Activated CD4-positive, alpha-beta T cell treated with anti-CD3 and anti-CD28 coated beads for 36 hours (primary cell): Measurements from ENCODE around the gene IL16. TPM values are rescaled to one million over a fixed set of nuclear protein-coding genes. Genes with fewer than 3 reads are reported as not detected.

Experiments used
- ATAC-seq: fragments of 200-7000 bp; cut with Tn5 transposase; one replicate; pipeline ENCODE4 v1.10.0; 2021; ENCODE audit warnings: mild to moderate bottlenecking, moderate library complexity
- CTCF ChIA-PET: fragments of 350-600 bp; sonication (Branson Sonifier 250); formaldehyde crosslinking; loops from one replicate; lab custom pipeline; 2021; ENCODE audit warnings: antibody characterized with exemption; lab: Charles Lee
- POLR2A ChIA-PET: fragments of 350-600 bp; sonication (Branson Sonifier 250); formaldehyde crosslinking; loops from one replicate; lab custom pipeline; 2021; ENCODE audit warnings: antibody characterized with exemption, inconsistent platforms; lab: Charles Lee
- DNase-seq: peaks from one replicate; pipeline ENCODE4 v3.0.0-alpha.2; 2020
- H3K27ac Mint-ChIP-seq: one replicate; pipeline ENCODE4 v1.8.0; 2021; ENCODE audit warnings: mixed read lengths
- H3K27me3 Mint-ChIP-seq: one replicate; pipeline ENCODE4 v1.8.0; 2021; ENCODE audit warnings: mixed read lengths
- H3K36me3 Mint-ChIP-seq: one replicate; pipeline ENCODE4 v1.8.0; 2021; ENCODE audit warnings: low read depth, mixed read lengths
- H3K4me1 Mint-ChIP-seq: one replicate; pipeline ENCODE4 v1.8.0; 2021; ENCODE audit warnings: mixed read lengths
- H3K4me3 Mint-ChIP-seq: one replicate; pipeline ENCODE4 v1.8.0; 2021; ENCODE audit warnings: mild to moderate bottlenecking, moderate library complexity, mixed read lengths
- H3K9me3 Mint-ChIP-seq: one replicate; pipeline ENCODE4 v1.8.0; 2021; ENCODE audit warnings: low read depth, mixed read lengths
- intact Hi-C, 2 experiments: fragments of 100-400 bp; cut with DNase I in 1 of 2; cut with micrococcal nuclease in 1 of 2; formaldehyde crosslinking; loops; one replicate each; pipeline versions ENCODE4 v1.14.2 to v1.15.1; 2022 to 2024; cut with DNase I, micrococcal nuclease
- total RNA-seq, 2 experiments: library from RNA; stranded (reverse); gene quantifications; one replicate each; pipeline ENCODE4 v1.2.3, GENCODE V29; 2021

Gene IL16
- total RNA-seq, 2 experiments from 2014 or later: 102 to 117 TPM

DNA sequence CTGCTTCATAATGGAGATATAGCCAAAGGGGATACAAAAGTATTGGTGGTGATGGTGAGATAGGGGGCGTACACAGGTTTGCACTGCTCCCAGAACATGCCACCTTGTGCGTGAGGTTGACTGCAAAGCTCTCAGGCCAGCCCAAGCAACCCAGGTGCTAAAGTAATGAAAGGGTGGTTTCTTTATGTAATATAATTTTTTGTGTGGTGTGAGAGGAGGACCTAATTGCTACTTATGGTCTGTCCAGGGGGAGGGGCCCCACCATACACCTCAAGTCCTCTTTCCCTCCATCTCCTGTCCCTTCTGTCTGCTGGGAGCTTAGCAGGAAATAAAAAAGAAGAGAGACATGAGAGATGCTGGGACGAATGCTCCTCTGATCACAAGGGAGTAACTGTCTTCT is 73.5 kb downstream of the IL16 start:
- no peaks in the 10 kb centered on the region for H3K9me3 Mint-ChIP-seq

DNA sequence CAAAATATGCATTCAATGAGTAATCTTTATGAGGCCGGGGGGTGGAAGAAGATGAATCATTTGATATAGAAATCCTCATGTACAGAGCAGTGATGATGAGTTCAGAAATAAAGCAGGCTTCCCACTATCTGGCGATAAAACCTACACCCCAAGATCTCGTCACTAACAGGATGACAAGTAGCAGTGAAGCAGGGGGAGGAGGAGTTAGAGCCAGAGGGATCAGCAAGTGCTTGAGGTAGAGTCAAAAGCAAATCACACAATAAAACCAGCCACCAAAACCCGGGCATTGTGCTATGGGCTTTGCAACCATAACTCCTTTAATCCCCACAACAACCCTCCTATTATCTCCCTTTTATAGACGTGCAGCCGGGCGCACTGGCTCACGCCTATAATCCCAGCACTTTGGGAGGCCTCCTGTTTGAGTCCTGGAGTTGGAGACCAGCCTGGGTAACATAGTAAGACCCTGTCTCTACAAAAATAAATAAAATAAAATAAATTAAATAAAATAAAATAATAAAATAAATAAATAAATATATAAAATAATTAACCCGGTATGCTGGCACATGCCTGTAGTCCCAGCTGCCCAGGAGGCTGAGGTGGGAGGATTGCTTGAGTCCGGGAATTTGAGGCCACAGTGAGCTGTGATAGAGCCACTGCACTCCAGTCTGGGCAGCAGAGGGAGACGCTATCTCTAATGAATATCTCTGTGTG is 74.3 kb downstream of the IL16 start:
- Mint-ChIP-seq H3K27ac (peak overlapping the region; percentile 58), H3K4me3 (no peak overlapping the region), H3K4me1 (peaks cover 42% of the 10 kb centered on the region), H3K27me3 (no peaks in the 10 kb centered on the region), H3K36me3 (no peaks in the 10 kb centered on the region), H3K9me3 (no peaks in the 10 kb centered on the region)
- intact Hi-C loops: no loop called here
- no peak for DNase-seq
- ATAC-seq: peak; percentile 31
- POLR2A ChIA-PET: no interaction called here
- CTCF ChIA-PET: no interaction called here

More for the DNA sequence above, 73.5 kb downstream of the IL16 start:
- no peaks in the 10 kb centered on the region for H3K27me3 Mint-ChIP-seq
- CTCF ChIA-PET: interaction anchor here (0.5 kb wide), 1 partner anchor 315 kb away, joined by 4 read pairs; no protein-coding TSS in a partner anchor
- H3K27ac Mint-ChIP-seq: no peak overlapping the region
- intact Hi-C loops: no loop called here
- ATAC-seq (no peak), DNase-seq (no peak)
- POLR2A ChIA-PET: no interaction called here
- H3K4me1 Mint-ChIP-seq: peaks cover 42% of the 10 kb centered on the region
- H3K4me3 Mint-ChIP-seq: no peak overlapping the region
- H3K36me3 Mint-ChIP-seq: no peaks in the 10 kb centered on the region

DNA sequence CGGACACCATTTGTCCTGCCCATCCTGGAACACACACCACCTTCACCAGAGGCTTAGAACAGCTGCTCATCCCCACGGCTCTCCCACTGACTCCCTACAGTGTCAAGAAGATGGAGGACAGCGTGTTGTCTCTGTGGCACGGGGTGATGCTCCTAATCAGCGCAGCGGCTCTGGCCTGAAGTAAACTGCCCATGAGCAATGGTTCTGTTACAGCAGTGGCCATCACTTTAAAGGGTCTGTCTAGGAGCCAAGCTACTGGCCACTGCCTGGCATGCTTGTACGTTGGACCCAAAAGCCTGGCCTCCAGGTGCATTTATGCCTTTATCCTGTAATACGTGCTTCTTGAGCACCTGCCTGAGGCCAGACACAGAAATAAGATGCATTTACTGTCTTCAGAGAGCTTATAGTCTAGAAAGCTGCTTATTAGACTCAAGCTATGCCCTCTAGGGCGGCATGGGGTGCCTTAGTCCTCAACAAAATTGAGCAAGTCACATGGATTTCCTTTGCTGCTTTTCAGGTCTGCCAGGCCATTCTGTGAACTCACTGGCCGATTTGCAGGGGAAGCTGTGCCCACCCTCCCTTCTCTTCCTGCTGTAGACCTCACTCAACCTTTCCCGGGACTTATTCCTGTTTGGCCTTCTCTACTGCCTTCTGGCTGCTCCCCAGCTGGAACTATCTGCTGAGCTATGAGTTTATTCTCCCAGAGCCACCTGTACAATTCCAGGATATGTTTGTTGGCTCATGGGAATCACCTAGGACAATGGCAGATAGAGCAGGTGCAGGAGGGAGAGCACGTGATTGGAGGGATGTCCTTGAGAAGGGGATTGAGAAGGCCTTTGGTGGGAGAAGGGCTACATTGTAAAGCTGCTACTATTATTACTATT is 75.3 kb downstream of the IL16 start:
- no peaks in the 10 kb centered on the region for H3K27me3 Mint-ChIP-seq
- peaks cover 4% of the 10 kb centered on the region for H3K36me3 Mint-ChIP-seq
- POLR2A ChIA-PET: no interaction called here
- DNase-seq (no peak), ATAC-seq (no peak)
- CTCF ChIA-PET: interaction anchor here (0.9 to 4.7 kb wide), 4 partner anchors 9 to 128 kb away, joined by 4 to 63 read pairs (median 12); no protein-coding TSS in a partner anchor
- H3K9me3 Mint-ChIP-seq: peaks cover 5% of the 10 kb centered on the region
- H3K27ac Mint-ChIP-seq: no peak overlapping the region
- H3K4me1 Mint-ChIP-seq: peaks cover 41% of the 10 kb centered on the region
- H3K4me3 Mint-ChIP-seq: no peak overlapping the region
- intact Hi-C loops: no loop called here

DNA sequence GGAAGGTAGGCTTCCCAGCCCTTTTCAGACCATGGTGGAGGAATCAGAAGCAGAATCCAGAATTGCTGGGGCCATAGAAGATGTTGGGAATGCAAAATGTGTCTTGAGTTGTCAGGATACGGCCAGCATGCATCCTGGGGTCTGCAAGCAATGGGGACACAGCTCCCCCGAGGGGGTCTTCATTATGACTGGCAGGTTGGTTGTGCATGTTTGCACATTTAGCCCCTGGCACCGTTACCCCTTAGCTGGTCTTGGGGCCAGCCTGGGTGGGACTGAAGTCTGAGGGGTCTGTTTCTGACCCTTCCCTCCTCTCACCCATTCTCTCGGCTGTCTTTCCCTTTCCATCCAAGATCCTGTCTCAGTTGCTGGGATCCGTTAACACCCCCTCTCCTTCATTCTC is 76.5 kb downstream of the IL16 start:
- CTCF ChIA-PET: interaction anchor here (0.6 to 4.7 kb wide), 3 partner anchors 9 to 127 kb away, joined by 3 to 63 read pairs (median 18); no protein-coding TSS in a partner anchor
- POLR2A ChIA-PET: no interaction called here
- H3K4me3 Mint-ChIP-seq: no peak overlapping the region
- ATAC-seq: no peak
- intact Hi-C loops: no loop called here
- no peaks in the 10 kb centered on the region for H3K27me3 Mint-ChIP-seq
- no peak for DNase-seq
- peaks cover 12% of the 10 kb centered on the region for H3K36me3 Mint-ChIP-seq
- no peak overlapping the region for H3K27ac Mint-ChIP-seq
- peaks cover 12% of the 10 kb centered on the region for H3K9me3 Mint-ChIP-seq
- peaks cover 44% of the 10 kb centered on the region for H3K4me1 Mint-ChIP-seq

DNA sequence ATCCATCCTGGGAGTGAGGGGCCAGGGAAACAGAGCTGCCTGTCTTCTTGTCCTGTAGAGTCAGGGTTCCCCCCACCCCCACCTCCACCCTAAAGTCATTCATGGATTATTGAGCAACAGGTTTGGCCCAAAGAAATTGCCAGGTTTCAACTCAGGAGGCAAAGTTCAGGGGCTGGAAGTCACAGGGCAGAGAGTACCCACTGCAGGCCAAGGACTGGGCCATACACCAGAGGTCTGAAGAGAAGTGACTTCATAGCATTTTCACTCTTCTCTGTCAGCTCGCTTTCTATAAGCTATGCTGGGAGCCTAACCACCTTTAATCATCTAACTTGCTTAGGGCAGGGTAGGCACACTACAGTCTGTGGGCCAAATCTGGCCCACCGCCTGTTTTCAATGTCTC is 77.2 kb downstream of the IL16 start:
- Mint-ChIP-seq H3K36me3 (peaks cover 13% of the 10 kb centered on the region), H3K4me3 (no peak overlapping the region), H3K4me1 (peaks cover 47% of the 10 kb centered on the region), H3K27me3 (no peaks in the 10 kb centered on the region), H3K27ac (no peak overlapping the region), H3K9me3 (peaks cover 13% of the 10 kb centered on the region)
- no peak for DNase-seq
- intact Hi-C loops: loop anchor here (2.0 kb wide), 2 partner anchors 23 to 51 kb away; partner anchors contain the start of gene STARD5 (in 1 of the 2)
- ChIA-PET CTCF (interaction anchor here (0.6 to 6.9 kb wide), 18 partner anchors 7 to 133 kb away, joined by 3 to 70 read pairs (median 12); partner anchors contain the start of gene STARD5), POLR2A (no interaction called here)
- ATAC-seq: no peak

DNA sequence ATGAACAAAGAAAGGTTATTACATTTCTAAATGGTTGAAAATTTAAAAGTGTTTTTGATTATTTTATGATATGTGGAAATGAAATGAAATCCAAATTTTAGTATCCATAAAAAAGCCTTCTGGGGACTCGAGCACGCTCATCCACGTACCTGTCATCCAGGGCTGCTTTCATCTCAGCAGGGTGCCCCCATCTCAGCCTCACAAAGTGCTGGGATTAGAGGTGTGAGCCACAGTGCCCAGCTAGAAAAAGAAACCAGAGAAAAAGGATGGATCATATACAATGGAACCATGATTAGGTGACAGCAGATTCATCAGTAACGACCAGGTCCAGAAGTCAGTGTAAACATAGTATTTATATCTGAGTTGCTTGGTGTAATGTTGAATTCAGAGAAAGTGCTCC is 77.6 kb downstream of the IL16 start:
- DNase-seq: no peak
- peaks cover 44% of the 10 kb centered on the region for H3K4me1 Mint-ChIP-seq
- ATAC-seq: no peak
- no peak overlapping the region for H3K4me3 Mint-ChIP-seq
- ChIA-PET POLR2A (interaction anchor here (0.6 kb wide), 1 partner anchor 37 kb away, joined by 4 read pairs; no protein-coding TSS in a partner anchor), CTCF (interaction anchor here (0.6 to 6.9 kb wide), 20 partner anchors 8 to 133 kb away, joined by 3 to 70 read pairs (median 10); partner anchors contain the start of gene STARD5)
- H3K27ac Mint-ChIP-seq: no peak overlapping the region
- peaks cover 13% of the 10 kb centered on the region for H3K36me3 Mint-ChIP-seq
- intact Hi-C loops: loop anchor here (2.0 kb wide), 2 partner anchors 23 to 51 kb away; partner anchors contain the start of gene STARD5 (in 1 of the 2)
- peaks cover 15% of the 10 kb centered on the region for H3K9me3 Mint-ChIP-seq
- no peaks in the 10 kb centered on the region for H3K27me3 Mint-ChIP-seq

DNA sequence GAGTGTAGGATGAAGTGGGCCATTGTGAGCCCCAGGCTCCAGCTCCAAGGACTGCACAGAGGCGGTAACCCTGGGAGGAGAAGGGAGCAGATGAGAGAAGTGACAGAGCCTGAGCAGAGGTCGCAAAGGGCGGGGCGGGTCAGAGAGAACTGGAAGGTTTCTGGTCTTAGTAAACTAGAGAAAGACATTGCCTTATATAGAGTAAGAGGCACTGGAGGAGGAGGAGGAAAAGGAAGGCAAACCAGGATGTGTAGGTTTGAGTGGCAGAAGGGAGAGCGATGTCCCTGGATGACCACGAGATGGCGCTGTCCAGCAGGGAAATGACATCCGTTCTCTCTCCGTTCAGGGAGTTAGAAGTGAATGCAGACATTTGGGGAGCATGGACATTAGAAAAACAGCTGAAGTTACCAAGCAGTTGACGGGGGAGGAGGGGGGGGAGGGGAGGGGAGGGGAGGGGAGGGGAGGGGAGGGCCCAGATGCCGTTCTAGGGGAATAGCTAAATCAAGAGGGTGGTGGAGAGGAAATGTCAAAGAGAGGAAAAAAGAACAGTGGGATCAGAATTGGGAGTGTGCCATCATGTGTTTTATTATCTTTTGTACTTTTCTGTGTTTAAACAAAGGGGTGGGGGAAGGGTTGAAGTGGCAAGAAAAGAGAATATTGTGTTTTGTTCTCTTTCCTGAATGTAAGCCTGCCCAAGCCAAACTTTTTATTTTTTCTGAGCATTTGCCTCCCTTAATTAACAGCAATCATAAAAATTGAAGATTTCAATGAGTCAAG is 78.4 kb downstream of the IL16 start:
- DNase-seq (peak; percentile 88), ATAC-seq (peak; percentile 90)
- ChIA-PET CTCF (interaction anchor here (0.6 to 6.9 kb wide), 44 partner anchors 8 to 287 kb away, joined by 3 to 70 read pairs (median 4); partner anchors contain the start of gene STARD5), POLR2A (interaction anchor here (0.6 kb wide), 1 partner anchor 37 kb away, joined by 4 read pairs; no protein-coding TSS in a partner anchor)
- no peaks in the 10 kb centered on the region for H3K27me3 Mint-ChIP-seq
- peak overlapping the region; percentile 33 for H3K4me3 Mint-ChIP-seq
- H3K36me3 Mint-ChIP-seq: peaks cover 13% of the 10 kb centered on the region
- peaks cover 15% of the 10 kb centered on the region for H3K9me3 Mint-ChIP-seq
- H3K27ac Mint-ChIP-seq: peak overlapping the region; percentile 53
- peaks cover 46% of the 10 kb centered on the region for H3K4me1 Mint-ChIP-seq
- intact Hi-C loops: loop anchor here (1.0 to 2.0 kb wide), 5 partner anchors 19 to 125 kb away; partner anchors contain the start of gene STARD5 (in 1 of the 2)

DNA sequence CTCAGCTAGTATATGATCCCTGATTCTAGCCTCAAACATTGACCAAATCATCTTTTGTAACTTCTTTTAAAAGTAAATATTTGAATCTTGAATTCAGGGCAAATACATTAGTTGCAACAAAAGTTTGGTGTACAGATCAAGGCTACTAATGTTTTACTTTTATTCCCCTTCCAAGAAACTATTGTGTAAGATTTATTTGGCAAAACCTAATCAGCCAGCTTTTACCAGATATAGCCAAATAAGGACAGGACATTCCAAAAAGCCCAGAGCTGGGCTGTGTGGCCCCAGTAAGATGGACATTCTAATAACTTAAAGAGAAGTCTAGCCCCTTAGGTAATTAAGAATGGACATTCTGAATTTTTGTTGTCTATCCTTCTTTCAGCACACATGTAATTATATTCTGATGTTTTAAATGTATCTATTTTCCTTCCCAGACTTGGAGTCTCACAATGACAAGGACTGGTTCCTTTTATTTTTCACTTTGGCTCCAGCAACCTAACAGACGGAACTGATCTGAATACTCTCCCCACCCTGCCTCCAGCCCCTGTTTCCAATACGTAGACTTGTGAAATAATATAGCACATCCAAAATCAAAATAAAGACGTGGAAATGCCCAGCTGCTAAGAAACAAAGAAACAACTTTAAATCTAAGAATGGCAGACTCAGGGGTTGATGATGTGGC is 79.2 kb downstream of the IL16 start:
- H3K4me3 Mint-ChIP-seq: no peak overlapping the region
- H3K36me3 Mint-ChIP-seq: peaks cover 13% of the 10 kb centered on the region
- ATAC-seq: no peak
- H3K9me3 Mint-ChIP-seq: peaks cover 15% of the 10 kb centered on the region
- H3K27ac Mint-ChIP-seq: peak overlapping the region; percentile 70
- POLR2A ChIA-PET: no interaction called here
- intact Hi-C loops: loop anchor here (1.0 to 2.0 kb wide), 5 partner anchors 18 to 124 kb away; partner anchors contain the start of gene STARD5 (in 1 of the 2)
- CTCF ChIA-PET: interaction anchor here (0.6 to 6.9 kb wide), 38 partner anchors 7 to 288 kb away, joined by 3 to 70 read pairs (median 5); partner anchors contain the start of gene STARD5
- H3K27me3 Mint-ChIP-seq: no peaks in the 10 kb centered on the region
- no peak for DNase-seq
- H3K4me1 Mint-ChIP-seq: peaks cover 46% of the 10 kb centered on the region

DNA sequence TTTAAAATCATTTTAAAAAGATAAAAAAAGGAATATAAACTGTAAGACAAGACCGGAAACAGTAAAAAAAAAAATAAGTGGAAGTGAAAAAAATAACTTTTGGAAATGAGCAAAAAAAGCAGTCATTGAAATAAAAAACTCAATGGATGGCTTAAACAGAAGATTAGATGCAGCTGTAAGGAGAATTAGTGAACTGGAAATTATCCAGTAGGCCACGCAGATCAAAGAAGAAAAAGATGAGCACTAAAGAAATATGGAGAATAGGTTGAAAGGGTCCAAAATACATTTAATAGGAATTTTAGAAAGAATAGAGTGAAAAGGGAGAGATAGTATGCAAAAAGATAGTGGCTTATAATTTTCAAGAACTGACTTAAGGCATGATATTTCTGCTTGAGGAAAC is 80.3 kb downstream of the IL16 start:
- intact Hi-C loops: no loop called here
- Mint-ChIP-seq H3K4me1 (peaks cover 57% of the 10 kb centered on the region), H3K27me3 (no peaks in the 10 kb centered on the region), H3K36me3 (peaks cover 13% of the 10 kb centered on the region), H3K27ac (peak overlapping the region; percentile 26), H3K4me3 (no peak overlapping the region), H3K9me3 (peaks cover 15% of the 10 kb centered on the region)
- POLR2A ChIA-PET: no interaction called here
- DNase-seq (no peak), ATAC-seq (no peak)
- CTCF ChIA-PET: interaction anchor here (6.9 kb wide), 1 partner anchor 15 kb away, joined by 70 read pairs; no protein-coding TSS in a partner anchor

DNA sequence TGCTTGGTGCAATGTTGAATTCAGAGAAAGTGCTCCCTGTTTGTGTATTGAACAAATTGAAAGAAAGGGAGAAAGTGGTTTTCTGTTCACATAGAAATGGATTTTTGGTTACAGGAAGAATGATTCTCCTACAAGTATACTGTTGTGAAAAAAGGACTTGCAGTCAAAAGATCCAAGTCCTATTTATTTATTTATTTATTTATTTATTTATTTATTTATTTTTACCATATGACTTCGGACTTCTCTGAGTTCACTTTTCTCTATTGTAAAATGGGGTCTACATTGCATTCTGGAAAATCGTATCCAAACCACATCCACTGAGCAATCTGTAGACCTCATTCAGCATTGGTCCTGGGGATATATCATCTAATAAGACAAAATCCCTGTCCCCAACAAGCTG is 81.2 kb downstream of the IL16 start:
- H3K27ac Mint-ChIP-seq: no peak overlapping the region
- peaks cover 13% of the 10 kb centered on the region for H3K36me3 Mint-ChIP-seq
- CTCF ChIA-PET: interaction anchor here (1.2 to 6.9 kb wide), 3 partner anchors 12 to 24 kb away, joined by 3 to 70 read pairs (median 9); no protein-coding TSS in a partner anchor
- no peaks in the 10 kb centered on the region for H3K27me3 Mint-ChIP-seq
- POLR2A ChIA-PET: no interaction called here
- intact Hi-C loops: no loop called here
- H3K9me3 Mint-ChIP-seq: peaks cover 15% of the 10 kb centered on the region
- no peak for DNase-seq
- no peak for ATAC-seq
- peaks cover 58% of the 10 kb centered on the region for H3K4me1 Mint-ChIP-seq
- H3K4me3 Mint-ChIP-seq: no peak overlapping the region
